HG02973 (cell line): ENCODE data around the gene LPO.

ENCODE experiments used
- ATAC-seq: cut with Tn5 transposase; IDR thresholded peaks from one replicate; pipeline ENCODE4 v1.9.1; 2021; ENCODE audit warnings: moderate library complexity; ENCODE audit not compliant: unreplicated experiment

LPO gene

DNA sequence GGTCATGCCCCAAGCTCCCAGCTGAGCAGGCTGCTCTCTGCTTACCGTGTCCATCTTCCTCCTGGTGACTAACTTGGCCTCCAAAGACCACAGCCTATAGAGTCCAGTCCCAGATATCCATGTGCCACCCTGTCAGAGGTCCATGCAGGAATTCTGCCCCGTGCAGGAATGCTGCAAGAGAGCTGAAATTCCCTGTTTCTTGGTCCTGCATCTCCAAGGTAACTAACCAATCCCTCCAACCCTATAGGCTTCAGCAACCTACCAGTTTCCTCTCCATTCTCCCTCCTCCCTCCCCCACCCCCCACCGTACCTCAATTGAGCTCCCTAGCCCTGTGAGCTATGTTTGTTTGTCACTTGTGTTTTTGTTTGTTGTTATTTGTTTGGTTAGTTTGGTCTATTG is 9.7 kb upstream of the LPO start:
- ATAC-seq: no peak

DNA sequence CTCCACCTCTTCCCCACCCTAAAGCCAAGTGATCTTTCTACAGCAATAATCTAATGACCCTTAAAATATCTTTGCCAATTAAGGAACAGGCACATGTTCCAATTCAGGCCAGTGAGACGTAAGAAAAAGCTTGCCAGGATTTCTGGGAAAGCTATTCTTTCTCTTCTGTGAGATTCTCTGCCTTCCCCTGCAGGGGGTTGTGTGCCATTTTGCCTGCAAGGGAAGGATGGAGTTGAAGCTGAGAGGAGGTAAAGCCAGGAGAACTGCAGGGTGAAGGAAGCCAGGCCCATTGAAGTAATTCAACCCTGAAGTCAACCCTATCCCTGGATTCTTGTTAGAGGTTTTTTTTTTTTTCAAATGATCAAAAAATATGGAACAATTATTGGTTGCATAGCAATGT is 9.0 kb upstream of the LPO start:
- no peak for ATAC-seq

DNA sequence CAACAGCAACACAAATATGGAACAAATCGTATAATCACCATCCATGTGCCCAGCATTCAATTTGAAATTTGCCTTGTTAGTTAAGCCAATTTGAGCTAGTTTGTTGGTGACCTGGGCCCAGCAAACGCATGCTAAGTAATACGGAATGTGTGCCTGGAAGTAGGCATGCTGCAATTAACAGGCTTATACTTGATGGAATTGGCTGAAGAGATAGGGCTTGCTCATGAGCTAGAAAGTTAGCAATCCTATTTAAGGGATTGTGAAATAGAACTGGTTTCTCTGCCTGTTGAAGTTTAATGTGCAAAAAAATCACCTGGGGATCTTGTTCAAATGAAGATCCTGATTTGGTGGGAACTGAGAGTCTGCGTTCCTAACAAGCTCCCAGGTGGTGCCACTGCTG is 8.5 kb upstream of the LPO start:
- no peak for ATAC-seq

DNA sequence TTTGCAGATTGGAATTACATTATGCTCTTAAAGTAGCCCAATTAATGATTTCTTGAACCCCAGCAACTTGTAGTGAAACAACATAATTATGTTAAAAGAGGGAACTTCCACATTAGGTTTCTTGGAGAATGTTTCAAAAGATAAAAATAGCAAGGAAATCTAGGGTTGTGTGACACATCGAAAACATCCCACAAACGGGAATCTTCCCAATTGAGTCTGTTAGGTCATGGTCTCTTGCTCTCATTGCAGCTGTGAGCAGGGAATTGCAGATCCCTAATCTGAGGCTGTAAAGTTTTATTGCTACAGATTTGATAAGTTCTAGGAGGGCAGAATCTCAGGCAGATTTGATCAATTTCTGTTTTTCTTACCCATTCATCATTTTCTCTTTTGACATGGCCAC is 6.7 kb upstream of the LPO start:
- ATAC-seq: no peak

DNA sequence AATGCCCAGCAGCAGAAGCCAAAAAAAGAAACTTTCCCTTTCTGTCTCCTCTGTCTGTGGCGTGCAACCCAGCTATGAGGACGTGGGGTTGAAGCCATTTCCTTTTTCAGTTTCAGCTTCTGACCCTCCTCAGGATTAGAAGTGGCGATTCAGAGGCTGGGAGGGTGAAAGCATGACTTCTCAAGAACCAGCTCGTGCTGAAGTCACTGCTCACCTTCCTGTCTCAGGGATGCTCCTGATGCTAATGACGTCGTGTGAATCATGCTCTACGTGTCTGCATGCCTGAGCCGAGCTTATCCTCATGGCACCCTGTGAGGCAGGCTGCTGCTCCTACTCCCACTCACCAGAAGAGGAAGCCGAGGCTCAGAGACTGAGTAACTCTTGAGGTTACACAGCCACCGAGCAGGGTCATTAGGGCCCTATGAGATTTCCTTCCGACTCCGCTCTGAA is 5.7 kb upstream of the LPO start:
- peak; percentile 77 for ATAC-seq

DNA sequence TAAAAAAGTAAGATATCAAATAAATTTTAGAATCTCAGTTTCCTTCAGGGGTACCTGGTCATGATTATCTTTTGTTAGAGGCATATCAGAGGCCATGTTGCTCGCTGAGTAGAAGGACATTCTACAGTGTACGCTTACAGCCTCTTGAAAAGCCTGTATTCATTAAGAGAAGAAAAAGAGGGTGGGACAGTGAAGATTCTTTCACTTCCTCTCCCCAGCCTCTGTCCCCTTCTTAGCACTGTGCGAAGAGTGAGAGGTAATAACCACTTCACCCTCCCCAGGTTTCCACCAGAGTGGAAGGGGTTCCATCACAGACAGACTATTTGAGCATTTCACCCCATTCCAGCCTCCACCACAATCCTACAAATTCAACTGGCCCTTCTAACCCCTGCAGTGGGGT is 4.8 kb upstream of the LPO start:
- no peak for ATAC-seq

DNA sequence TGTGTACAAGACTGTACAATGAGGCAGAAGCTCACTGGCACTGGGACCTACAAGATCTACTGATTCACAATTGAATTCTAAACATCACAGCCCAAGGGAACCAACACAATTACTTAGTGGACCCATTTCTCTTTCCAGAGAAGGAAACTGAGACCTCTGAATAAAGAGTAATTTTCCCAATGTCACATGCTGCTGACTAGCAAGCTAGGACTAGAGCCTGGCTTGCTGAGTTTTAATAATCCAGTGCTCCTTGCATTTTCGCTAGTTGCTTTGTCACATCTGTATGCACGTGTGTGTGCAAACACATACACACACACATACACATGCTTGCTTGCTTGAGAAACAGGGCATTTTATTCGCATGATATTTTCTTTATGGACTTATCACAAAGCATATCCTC is 3.9 kb upstream of the LPO start:
- no peak for ATAC-seq

DNA sequence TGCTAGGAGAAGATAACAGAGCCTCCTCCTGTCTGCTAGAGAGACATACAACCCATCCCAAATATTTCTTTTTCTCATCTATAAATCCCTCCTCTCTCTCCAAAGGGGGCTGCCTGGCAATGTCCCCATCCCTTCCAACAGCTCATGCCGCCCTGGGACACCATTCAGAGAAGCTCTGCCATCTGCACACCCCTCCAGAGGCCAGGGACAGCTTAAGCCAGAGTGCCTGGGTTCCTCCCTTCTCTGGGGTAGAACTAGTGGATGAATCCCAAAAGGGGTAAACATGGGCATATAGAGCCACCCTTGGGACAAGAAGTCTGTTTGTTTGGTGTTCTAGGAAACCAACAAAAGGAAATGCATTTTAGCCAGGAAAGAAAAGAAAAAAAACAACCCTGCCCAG is 2.6 kb upstream of the LPO start:
- ATAC-seq: no peak

DNA sequence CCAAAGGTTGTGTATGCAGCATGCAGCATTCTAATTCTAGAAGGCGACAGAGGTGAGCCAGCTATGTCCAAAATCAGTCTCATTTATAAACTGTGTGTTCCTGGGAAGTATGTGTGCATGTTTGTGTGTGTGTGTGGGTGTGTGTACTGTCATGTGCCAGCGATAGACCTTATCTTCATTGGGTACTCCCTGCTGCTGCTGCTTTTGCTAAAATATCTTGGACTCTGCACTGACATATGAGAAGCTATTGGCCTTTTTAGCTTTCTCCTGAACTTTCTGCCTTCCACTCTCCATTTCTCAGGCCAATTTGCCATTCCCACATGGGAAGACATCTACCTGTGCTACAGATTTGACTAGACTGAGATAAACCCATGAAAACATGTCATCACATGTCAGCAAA is 2.0 kb upstream of the LPO start:
- ATAC-seq: no peak

DNA sequence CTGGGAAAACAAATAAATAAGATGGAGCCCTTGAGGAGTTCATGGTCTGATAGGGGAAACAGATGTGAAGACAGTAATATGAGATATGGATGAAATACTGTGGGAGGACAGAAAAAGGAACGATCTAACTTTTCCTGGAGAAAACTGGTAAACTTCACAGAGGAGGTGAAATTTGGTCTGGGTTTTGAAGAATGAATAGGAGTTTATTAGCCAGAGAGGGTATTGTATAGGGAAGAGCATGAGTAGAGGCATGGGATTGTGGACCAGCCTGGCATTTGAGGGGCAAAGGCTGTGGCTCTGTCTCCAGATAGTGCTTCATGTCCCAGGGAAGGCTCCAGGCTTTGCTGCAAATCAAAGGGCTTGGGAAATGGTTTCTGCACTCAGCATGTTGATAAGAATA is 1.6 kb downstream of the LPO start:
- no peak for ATAC-seq

DNA sequence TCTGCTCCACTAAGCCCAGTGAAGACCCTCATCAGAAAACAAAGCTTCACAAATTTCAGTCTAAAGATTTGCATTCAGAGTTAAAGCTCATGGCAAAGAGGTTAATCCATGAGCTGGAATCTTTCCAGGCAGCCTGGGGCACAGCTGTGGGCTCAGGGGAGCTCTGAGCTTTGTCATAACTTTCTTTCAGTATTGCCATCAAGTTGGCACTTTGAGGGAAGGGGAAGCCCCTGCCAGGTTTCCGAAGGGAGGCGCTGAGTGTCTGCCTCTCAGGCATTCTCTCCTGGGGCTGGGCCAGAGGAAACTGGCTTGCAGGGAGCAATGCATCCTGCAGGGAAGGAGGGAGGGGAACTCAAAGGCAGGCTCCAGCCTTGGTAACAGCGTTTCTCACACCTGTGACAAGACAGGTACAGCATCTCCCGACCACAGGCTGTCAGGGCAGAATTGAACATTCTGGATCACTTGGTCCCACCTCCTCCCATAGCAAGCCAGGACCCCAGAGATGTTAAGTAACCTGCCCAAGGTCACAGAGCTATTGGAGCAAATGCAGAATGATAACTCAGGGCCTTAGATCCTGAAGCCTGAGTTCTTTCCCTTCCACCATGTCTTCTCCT is 3.9 kb downstream of the LPO start:
- no peak for ATAC-seq

DNA sequence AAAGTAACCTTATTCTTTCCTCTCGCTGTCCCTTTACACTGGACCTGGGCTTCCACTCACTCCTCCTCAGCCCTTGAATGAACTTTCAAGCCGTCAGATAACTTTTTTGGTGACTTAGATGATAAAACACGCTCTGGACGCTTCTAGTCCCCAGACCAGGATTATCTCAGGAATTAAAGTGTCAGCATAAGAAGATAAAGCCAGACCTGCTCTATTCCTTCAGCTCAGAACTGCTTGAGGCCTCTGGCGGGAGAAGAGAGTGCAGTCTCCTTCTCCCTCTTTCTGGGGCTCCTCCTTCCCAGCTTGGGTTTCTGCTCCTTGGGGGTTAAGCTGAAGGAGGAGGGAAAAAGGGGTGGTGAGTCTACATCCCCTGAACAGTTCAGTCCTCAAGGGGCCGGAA is 6.6 kb downstream of the LPO start:
- no peak for ATAC-seq

DNA sequence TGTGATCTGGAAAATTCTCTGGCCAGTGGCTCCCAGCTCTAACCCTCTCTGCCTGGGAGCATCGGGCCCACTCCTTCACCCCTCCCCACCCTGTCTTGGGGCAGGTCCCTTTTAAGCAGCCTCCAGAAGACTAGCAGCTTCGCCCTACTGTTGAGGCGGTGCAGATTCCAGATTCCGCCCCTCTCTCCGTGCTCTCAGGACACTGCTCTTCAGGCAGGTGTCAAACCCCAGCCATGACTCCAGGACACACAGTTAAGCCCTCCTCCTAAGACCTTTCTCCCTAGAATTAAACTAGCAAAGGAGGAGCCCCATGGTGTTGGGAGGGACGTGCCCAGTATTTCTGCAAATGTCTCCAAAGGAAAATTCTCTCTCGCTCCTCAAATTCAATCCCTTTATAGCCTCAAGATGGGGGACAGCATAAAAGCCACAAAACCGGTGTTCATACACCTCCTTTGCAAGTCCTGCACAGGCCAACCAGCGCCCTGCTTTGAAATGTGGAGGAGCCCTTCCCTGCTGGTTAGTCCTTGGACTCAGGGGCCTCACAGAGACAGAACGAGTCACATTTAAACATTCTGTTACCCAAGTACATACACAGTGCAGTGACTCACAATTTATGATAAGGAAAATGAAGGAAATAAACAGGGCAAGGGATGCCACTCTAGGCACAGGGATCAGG is 7.2 kb downstream of the LPO start:
- ATAC-seq: no peak

DNA sequence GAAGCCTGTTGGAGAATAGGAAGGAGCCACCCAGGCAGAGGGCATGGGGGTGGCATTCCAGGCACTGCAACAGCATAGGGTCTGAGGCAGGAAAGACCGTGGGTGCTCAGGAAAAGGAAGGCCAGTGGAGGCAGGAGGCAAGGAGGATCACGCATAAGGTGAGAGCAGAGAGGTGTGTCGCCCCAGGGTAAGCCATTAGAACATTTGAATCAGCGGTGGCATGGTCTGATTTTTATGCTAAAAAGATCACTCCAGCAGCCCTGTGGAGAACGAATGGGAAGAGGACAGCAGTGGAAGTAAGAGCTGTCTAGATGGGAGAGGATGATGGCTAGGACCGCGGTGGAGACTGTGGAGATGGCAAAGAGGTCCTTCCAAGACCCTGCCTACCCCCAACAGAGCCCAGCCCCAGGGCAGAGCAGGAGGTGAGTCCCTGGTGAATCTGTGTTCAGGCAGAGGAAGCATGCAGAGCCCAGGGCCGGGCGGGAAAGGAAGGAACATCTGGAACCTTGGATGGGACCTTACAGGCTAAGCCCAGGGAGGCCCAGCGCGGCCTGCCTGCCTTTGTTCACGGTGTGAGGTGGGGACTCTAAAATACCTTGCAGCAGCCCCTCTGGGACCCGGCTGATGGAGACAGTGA is 7.8 kb downstream of the LPO start:
- ATAC-seq: no peak

DNA sequence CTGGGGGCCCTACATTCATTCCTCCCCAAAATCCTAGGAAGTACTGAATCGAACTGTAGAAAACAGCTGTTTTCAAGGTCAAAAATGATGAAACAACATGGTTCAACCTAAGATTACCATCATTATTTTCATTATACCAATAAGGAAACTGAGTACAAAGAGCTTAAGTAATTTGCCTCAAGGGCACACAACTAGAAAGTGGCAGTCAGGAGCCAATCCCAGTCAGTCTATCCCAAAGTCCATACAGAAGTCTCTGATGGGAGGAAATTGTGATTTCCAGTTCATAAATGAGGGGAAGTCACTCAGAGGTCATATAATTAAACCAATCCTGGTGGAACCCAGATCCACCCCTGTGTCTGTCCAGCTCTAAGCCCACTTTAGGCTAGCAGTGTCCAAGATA is 8.4 kb downstream of the LPO start:
- no peak for ATAC-seq

DNA sequence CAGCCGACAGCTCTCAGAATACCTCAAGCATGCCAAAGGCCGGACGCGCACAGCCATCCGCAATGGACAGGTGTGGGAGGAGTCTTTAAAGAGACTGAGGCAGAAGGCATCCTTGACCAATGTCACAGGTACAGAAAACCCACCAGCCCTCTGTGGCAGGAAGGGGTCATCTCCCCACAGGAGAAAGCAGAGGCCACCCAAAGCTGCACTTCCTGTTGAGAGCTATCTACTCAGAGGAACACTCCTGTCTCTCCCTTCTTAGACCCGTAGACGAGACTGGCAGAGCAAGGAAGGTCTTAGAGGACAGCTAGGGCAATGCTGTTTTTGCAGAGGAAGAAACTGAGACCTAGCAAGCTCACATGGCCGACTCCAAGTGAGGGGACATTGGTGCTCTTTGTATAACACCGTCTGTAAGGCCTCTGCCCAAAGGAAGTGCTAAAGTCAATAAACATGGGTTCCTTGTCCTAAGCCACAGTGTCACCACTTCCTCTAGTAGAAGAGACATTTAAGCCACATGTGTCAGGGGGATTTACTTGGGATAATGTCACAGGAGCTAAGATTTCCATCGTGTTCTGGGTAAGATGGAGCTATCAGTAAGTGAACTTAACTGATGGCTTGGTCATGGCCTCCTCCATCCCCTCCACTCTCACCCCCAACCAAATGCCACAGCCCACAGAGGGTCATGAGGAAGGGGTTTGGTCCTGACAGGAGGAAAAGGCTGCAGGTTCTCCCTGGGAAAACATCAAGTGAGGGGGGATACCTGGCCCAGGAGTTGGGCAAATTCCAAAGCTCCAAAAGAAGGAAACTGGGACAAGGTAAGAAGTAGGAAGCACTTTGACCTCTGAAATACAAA is 9.4 kb downstream of the LPO start:
- no peak for ATAC-seq

DNA sequence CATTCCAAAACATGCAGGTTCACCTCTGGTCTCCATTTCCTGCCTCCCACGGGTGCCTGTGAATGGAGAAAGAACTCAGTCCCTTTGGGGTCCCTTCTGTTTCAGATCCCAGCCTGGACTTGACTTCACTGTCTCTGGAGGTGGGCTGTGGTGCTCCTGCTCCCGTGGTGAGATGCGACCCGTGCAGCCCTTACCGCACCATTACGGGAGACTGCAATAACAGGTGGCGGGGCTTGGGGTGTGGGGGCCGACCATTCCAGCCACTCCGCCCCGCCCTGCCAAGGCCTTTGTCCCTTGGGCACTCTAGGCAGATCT is 10.5 kb downstream of the LPO start:
- ATAC-seq: no peak

DNA sequence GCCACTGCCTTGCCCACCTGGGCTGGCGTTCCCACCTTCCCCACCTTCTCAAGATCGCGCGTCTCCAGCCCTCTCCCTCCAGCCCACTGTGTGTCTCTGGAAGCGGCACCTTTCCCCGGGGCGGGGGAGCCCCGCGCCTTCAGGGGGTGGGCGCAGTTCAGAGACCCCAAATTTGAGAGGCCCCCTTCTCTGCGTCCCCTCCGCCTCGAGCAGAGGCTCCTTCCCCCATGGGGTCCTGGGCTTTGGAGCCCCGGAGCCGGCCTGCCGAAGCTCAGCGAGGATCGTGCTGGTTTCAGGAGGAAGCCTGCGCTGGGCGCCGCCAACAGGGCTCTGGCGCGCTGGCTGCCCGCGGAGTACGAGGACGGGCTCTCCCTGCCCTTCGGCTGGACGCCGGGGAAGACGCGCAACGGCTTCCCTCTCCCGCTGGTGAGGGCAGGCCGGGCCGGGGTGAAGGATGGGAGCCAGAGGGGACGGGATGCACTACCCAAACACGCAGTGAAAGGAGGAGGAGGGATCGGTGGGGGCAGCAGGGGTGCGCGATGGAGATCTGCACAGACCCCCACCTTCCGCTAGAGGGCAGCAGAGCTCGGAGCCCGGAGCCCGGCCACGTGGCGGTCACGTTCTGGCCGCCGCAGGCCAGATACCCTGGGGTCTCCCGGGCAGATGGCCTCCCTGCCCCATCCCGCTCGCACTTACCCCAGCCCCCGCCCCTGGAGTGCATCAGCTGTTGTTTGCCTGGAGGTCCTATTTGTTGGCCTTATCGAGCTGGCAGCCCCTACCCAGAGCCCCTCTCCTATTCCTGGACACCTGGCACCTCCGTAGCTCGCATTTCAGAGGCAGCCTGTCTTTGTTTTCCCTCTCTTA is 11.1 kb downstream of the LPO start:
- no peak for ATAC-seq

DNA sequence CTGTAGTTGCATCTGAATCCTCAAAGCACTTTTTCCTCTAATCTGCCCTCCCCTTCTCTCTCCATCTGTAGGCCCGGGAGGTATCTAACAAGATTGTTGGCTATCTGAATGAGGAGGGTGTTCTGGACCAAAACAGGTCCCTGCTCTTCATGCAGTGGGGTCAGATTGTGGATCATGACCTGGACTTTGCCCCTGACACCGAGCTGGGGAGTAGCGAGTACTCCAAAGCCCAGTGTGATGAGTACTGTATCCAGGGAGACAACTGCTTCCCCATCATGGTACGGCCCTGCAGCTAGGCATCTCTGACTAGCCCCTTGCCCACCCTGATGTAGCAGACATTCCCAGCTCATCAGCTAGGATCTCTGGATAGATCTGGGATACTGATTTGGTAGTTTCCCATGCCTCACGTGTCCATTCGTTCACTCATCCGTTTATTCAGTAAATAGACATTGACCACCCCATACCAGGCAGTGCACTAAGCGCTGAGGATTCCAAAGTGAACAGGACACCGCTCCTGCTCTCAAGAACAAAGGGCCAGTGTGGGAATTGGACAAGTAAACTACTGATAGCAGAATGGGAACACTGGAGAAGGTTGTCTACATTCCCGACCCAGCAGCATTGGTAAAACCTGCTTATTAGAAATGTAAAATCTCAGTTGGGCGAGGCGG is 12.1 kb downstream of the LPO start:
- ATAC-seq: no peak

DNA sequence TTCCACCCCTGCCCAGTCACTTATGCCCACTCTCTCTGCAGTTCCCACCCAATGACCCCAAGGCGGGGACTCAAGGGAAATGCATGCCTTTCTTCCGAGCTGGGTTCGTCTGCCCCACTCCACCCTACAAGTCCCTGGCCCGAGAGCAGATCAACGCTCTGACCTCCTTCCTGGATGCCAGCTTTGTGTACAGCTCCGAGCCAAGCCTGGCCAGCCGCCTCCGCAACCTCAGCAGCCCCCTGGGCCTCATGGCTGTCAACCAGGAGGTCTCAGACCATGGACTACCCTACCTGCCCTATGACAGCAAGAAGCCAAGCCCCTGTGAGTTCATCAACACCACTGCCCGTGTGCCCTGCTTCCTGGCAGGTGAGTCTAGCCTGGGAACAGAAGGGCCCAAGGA is 13.8 kb downstream of the LPO start:
- ATAC-seq: no peak
